ENCODE measurements around the gene CCNK.

CCNK gene

DNA sequence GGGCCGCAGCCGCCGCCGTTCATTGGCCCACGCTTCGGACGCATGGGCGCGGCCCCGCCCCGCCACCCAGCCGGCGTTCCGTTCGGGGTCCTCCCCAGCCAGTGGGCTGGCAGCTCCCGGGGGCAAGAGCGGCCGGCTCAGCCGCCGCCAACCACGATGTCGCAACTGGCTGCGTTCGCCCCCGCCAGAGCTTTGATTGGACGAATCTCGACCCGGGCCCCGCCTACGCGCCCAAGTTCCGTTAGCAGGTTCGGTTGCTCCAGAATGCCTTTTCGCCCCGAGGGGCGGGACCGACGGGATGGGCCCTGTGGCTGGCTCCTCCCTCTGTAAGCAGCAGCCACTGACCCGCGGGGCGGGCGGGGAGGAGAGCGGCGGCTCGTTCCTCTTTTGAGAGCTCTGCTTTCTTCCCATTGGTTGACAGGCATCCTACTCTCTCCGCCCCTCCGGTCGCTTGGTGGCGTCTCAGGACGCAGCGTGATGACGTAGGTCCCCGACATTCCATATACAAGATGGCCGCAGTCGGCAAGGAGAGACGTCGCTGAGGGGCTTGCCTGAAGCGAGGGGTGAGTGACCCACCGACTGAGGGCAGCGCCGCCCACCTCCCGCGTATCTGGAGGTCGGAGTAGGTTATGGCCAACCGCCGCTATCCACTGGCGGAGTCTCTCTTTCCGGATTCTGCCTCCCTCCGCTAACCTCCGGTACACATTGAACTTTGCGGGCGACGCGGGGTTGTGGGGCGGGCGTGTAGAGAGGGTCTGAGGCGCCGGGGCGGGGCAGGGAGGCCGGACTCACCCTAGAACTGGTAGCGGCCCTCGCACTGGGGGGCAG, at the start of gene CCNK:
TSS of gene CCNK (plus strand) at position 493 of the 828 bp plus-strand sequence. CDS start 11,269 bp downstream, outside the sequence.
- H3K4me3 ChIP-seq (replicated peaks; ENCODE audit: low read depth, low read length): peak within 1 kb of the TSS; percentile 99
- peak; percentile 100 for DNase-seq (ENCODE audit: low read depth)
- TF ChIP-seq, protein P1, sequence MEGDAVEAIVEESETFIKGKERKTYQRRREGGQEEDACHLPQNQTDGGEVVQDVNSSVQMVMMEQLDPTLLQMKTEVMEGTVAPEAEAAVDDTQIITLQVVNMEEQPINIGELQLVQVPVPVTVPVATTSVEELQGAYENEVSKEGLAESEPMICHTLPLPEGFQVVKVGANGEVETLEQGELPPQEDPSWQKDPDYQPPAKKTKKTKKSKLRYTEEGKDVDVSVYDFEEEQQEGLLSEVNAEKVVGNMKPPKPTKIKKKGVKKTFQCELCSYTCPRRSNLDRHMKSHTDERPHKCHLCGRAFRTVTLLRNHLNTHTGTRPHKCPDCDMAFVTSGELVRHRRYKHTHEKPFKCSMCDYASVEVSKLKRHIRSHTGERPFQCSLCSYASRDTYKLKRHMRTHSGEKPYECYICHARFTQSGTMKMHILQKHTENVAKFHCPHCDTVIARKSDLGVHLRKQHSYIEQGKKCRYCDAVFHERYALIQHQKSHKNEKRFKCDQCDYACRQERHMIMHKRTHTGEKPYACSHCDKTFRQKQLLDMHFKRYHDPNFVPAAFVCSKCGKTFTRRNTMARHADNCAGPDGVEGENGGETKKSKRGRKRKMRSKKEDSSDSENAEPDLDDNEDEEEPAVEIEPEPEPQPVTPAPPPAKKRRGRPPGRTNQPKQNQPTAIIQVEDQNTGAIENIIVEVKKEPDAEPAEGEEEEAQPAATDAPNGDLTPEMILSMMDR (IDR thresholded peaks at IDR 0.05; ENCODE audit: low read length, missing control alignments): no peak

DNA sequence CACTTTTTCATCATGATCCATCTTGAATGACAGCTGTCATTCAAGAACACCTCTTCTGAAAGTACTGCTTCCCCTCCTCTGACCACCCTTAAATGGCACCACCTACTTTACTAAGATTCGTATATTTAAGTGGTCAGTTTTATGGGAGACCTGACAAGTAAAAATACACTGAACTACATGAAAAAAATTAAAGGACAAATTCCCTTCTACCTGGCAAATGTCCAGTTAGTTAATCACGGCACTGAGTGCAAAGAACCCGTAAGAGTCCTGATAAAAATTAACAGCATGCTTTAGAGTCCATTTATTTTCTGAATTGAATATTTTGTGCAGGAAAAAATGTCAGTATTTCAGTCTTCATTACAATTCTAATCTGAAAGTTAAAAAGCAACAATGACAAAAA, 49.2 kb upstream of the CCNK start:
- TF ChIP-seq, protein P1 (IDR thresholded peaks at IDR 0.05; ENCODE audit: low read length, missing control alignments): no peak
- no peak overlapping the region for H3K4me3 ChIP-seq (replicated peaks; ENCODE audit: low read depth, low read length)
- DNase-seq (ENCODE audit: low read depth): no peak

- TF ChIP-seq, protein P1 (IDR thresholded peaks at IDR 0.05; ENCODE audit: low read length, missing control alignments): no peak
- no peak for DNase-seq (ENCODE audit: low read depth)
- no peak overlapping the region for H3K4me3 ChIP-seq (replicated peaks; ENCODE audit: low read depth, low read length)
Measured at GRCh38 chr14:99432485-99432884, 48.7 kb upstream of the CCNK start.

DNA sequence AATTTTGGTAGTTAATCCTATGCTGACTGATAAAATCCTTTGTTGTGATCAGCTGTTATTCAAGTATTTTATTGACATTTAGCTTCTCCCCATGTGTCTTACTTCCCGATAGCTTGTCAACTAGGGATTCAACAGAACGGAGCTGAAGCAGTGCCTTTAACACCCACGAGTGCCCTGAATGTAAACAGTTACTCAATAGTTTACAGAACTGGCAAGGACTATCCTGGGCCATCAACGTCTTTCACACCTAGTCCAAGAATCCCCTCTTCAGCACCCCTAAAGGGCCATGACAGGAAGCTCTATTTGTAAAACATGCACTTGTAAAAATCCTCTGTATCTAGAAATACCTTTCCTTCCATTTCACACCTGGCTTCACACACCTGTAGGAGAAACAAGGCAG, 45.9 kb upstream of the CCNK start:
- H3K4me3 ChIP-seq (replicated peaks; ENCODE audit: low read depth, low read length): no peak overlapping the region
- TF ChIP-seq, protein P1 (IDR thresholded peaks at IDR 0.05; ENCODE audit: low read length, missing control alignments): no peak
- DNase-seq (ENCODE audit: low read depth): no peak

DNA sequence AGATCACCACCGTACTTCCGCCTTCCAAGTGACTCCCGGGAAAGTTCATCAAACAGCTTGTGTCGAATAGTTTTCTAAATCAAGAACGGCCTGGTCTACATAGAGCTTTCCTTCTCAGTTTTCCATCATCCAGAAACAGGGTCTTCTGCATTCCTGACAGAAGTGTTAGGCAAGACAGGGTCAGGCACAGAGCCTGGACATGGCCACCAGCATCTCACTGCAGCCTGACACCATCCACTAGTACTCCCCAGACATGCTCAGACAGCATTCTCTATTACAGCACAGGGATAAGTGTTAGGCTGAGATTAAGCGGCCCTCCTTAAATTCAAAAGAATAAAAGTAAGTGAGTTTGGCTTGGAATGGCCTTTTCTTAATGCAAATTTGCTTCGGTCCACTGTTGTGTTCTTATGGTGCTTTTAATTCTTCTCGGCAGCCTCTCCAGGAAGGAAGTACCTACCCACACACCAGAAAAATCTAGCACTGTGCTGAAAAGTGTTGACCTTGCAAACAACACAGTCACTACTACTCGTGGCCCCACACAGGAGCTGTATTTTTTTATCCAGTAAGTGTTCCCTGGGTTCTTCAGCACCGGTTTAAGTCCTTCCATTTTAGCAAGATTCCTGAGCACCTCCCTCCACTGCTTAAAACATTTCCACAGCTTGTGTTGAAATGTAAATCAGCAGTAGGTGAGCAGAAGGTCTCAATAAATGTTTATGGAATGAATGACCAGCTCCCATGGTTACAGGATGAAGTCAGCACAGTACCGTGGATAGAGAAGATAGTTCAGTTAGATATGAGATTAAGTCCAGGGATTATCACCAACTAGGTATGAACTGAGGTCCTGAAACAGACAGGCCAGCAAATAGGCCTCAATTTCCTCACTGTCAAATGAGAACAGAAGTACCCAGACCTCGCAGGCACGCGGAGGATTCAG, 44.7 kb upstream of the CCNK start:
- H3K4me3 ChIP-seq (replicated peaks; ENCODE audit: low read depth, low read length): no peak overlapping the region
- TF ChIP-seq, protein P1 (IDR thresholded peaks at IDR 0.05; ENCODE audit: low read length, missing control alignments): no peak
- peak; percentile 22 for DNase-seq (ENCODE audit: low read depth)

DNA sequence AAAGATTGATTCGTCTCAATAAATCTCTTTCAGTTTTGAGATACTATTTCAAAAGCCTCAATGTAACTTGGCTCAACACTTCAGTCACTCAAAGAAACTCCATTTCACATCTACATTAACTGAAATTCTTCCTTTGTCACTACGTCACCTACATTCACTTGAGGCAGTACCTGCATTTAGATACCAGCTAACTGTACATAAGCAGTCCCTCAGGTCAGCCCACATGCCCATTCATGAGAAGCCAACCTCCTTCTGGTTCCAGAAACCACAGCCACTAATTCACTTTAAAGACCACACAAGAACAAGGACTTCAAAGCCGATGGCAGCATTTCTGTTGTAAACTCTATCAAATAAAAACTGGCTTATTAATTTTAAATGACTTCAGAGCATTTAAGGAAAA, 43.5 kb upstream of the CCNK start:
- TF ChIP-seq, protein P1 (IDR thresholded peaks at IDR 0.05; ENCODE audit: low read length, missing control alignments): no peak
- DNase-seq (ENCODE audit: low read depth): no peak

More for the DNA sequence above, 43.5 kb upstream of the CCNK start:
- H3K4me3 ChIP-seq (replicated peaks; ENCODE audit: low read depth, low read length): no peak overlapping the region
